ENCODE results near the gene BCL2A1.
"Not testable (repeated sequence)": the region's sequence is repeated elsewhere in the genome, so short reads cannot be mapped to it uniquely, and the experiment has no call there.

GRCh38 chr15:80017139-80017538, 46.1 kb upstream of the BCL2A1 start:
- TF ChIP-seq POLR2A (IDR thresholded peaks at IDR 0.05); CTCF (IDR thresholded peaks at IDR 0.05); POLR2AphosphoS5 (IDR thresholded peaks at IDR 0.05); EP300 (IDR thresholded peaks at IDR 0.05; ENCODE audit: low read depth): not testable (repeated sequence)
